Measurements from ENCODE around the gene SLC25A18. TPM values are rescaled to one million over a fixed set of nuclear protein-coding genes. Genes with fewer than 3 reads are reported as not detected.

Gene SLC25A18
- total and polyA plus RNA-seq, 2 of the 8 experiments (the other 6 are each of a cell fraction or from before 2014, with no cell fraction given): 2.8 to 2.9 TPM

DNA sequence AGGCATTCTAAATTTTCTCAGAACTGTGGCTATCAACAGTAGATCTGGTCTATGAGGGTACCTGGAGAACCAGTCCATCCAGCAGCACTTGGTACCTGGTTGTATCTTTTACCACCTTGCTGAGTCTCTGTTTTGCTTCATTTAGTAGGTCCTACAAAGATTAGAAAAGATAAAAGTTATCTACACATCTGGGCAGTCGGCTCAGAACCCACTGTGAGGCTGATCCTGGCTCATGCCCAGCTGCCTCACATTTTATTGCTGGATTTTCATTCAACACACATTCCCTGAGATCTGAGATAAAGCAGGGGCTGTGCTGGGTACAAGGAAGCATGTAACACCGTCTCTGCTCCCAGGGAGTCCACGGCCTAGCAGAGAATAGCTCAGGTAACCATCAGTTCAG is 37.7 kb downstream of the SLC25A18 start:
- H3K14ac ChIP-seq (ENCODE audit: insufficient read length): no peak overlapping the region
- no peak for FAIRE-seq
- no peak overlapping the region for H3K4ac ChIP-seq (replicated peaks; ENCODE audit: insufficient read length, low read depth, low read length)
- no peak overlapping the region for H3K18ac ChIP-seq (ENCODE audit: extremely low read depth, low read length)
- H3K4me3 ChIP-seq (ENCODE audit: extremely low read depth in 1 of 4, insufficient read depth in 2 of 4, low read depth in 3 of 4, low read length in 4 of 4): no peak overlapping the region
- no peak overlapping the region for H2BK15ac ChIP-seq (ENCODE audit: low read length)
- no peak overlapping the region for H2BK12ac ChIP-seq (ENCODE audit: low read depth, low read length)
- no peak overlapping the region for H3K23ac ChIP-seq (ENCODE audit: insufficient read length)
- 0 out of 4 replicates have a peak, but pooled peaks cover 0 to 6% of the 10 kb centered on the region in 2 experiments for H3K79me2 ChIP-seq (ENCODE audit: control insufficient read depth in 1 of 2, insufficient read depth in 2 of 2, low read length in 2 of 2)
- H3K4me2 ChIP-seq (ENCODE audit: insufficient read depth in 1 of 2, low read depth in 2 of 2, low read length in 2 of 2): no peak overlapping the region
- H2BK120ac ChIP-seq (replicated peaks; ENCODE audit: low read depth, low read length): no peak overlapping the region
- no peaks in the 10 kb centered on the region for H3K4me1 ChIP-seq (replicated peaks in 1 of 4; ENCODE audit: control insufficient read depth in 3 of 4, insufficient read depth in 4 of 4, low read length in 3 of 4)
- peaks cover 0 to 2% of the 10 kb centered on the region in 2 experiments for H4K20me1 ChIP-seq (replicated peaks in 1 of 2; ENCODE audit: control insufficient read depth in 1 of 2, insufficient read depth in 2 of 2, low read length in 2 of 2)
- no peaks in the 10 kb centered on the region for H3K23me2 ChIP-seq (ENCODE audit: low read depth, low read length)
- H3K27ac ChIP-seq (ENCODE audit: low read depth, low read length): no peak overlapping the region
- no peak overlapping the region for H4K5ac ChIP-seq (ENCODE audit: insufficient read length, low read depth, low read length)
- no peak overlapping the region for H2BK20ac ChIP-seq (ENCODE audit: low read length)
- TF ChIP-seq NANOG (IDR thresholded peaks at IDR 0.05; ENCODE audit: insufficient read depth, low read depth, low read length, poor library complexity, severe bottlenecking): no peak
- TF ChIP-seq, protein P1, sequence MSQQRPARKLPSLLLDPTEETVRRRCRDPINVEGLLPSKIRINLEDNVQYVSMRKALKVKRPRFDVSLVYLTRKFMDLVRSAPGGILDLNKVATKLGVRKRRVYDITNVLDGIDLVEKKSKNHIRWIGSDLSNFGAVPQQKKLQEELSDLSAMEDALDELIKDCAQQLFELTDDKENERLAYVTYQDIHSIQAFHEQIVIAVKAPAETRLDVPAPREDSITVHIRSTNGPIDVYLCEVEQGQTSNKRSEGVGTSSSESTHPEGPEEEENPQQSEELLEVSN (IDR thresholded peaks at IDR 0.05): no peak
- no peak for TF ChIP-seq SRF (IDR thresholded peaks at IDR 0.05; ENCODE audit: low read depth, low read length)
- no peaks in the 10 kb centered on the region; the same call in 1 of the 2 replicates for H3K79me1 ChIP-seq (ENCODE audit: low read depth, low read length)
- no peaks in the 10 kb centered on the region for H3K27me3 ChIP-seq (replicated peaks in 1 of 4; ENCODE audit: control insufficient read depth in 3 of 4, extremely low read depth in 1 of 4, insufficient read depth in 3 of 4, low read length in 3 of 4)
- 91% methylated on average over 3 of the region's 3 CpGs; no CpG with 5 or more reads in 1 of the 2 experiments for WGBS, 2 experiments (ENCODE audit: extremely low coverage in 1 of 2, insufficient coverage in 1 of 2, insufficient read length in 1 of 2, insufficient replicate concordance in 2 of 2, low coverage in 1 of 2, low lambda C conversion rate in 2 of 2, missing lambda C conversion rate in 1 of 2)
- no peak overlapping the region for H3K9ac ChIP-seq (replicated peaks in 1 of 4; ENCODE audit: extremely low read depth in 1 of 4, low read depth in 3 of 4, low read length in 3 of 4)
- H2AFZ ChIP-seq (ENCODE audit: low read length): no peak overlapping the region
- H2AK5ac ChIP-seq (ENCODE audit: low read depth, low read length): no peak overlapping the region
- peaks cover 17 to 46% (median 34%) of the 10 kb centered on the region in 4 experiments for H3K36me3 ChIP-seq (ENCODE audit: control insufficient read depth in 2 of 4, insufficient read depth in 4 of 4, low read length in 3 of 4)
- ChIA-PET POLR2A (ENCODE audit: partially characterized antibody) (interaction anchor here (1.0 to 2.7 kb wide), 3 partner anchors 8 to 12 kb away, joined by 3 to 16 read pairs (median 4); no protein-coding TSS in a partner anchor), CTCF (ENCODE audit: partially characterized antibody) (interaction anchor here (0.8 kb wide), 1 partner anchor 469 kb away, joined by 3 read pairs; no protein-coding TSS in a partner anchor)
- H4K8ac ChIP-seq (ENCODE audit: extremely low read depth, insufficient read depth, low read length): no peak overlapping the region
- H4K91ac ChIP-seq (replicated peaks; ENCODE audit: insufficient read length, low read length): no peak overlapping the region
- no peak overlapping the region for H2BK5ac ChIP-seq (ENCODE audit: low read depth, low read length)
- no peak overlapping the region for H3K56ac ChIP-seq (replicated peaks; ENCODE audit: insufficient read length, low read depth, low read length)
- no peak for DNase-seq (ENCODE audit: low read depth in 1 of 2, low spot score in 2 of 2)
- no peaks in the 10 kb centered on the region for H3K9me3 ChIP-seq (ENCODE audit: insufficient read depth in 2 of 2, low read depth in 1 of 2, low read length in 1 of 2)
